Measurements from ENCODE around the gene TIMP1.
A peak's percentile ranks its signal among the peaks of the same experiment; 100 is the strongest.

DNA sequence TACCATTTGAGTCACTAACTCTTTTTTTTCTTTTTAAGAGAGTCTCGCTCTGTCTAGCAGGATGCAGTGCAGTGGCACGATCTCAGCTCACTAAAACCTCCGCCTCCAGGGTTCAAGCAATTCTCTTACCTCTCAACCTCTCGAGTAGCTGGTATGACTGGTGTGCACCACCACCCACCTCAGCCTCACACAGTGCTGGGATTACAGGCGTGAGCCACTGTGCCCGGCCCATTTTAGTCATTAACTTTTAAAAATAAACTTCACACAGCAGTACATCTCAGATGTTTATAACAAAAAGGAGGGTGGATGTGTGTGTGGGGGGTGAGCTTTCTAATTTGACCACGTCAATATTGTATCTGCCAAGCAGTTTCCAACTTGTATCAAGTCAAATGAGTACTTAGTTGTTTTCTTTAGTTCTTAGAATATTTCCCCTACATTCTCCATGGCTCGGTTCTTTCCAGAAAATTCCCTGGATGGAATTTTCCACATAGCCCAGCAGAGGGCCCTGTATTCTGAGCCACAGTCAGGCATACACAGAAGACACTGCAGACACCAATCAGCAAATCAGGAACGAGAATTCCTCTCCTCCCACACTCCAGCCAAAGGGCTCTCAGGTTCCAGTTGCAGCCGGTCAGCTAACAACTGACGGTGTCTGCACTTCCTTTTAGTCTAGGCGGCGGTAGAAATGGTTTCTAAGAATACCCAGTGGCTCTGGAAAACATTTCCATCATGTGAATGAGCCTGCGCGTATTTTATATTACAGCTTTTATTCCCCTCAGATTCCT is 41.3 kb upstream of the TIMP1 start:
- TF ChIP-seq POLR2A (IDR thresholded peaks at IDR 0.05) = peak in 1 of 2 donors; percentile 12
- TF ChIP-seq, protein P1, sequence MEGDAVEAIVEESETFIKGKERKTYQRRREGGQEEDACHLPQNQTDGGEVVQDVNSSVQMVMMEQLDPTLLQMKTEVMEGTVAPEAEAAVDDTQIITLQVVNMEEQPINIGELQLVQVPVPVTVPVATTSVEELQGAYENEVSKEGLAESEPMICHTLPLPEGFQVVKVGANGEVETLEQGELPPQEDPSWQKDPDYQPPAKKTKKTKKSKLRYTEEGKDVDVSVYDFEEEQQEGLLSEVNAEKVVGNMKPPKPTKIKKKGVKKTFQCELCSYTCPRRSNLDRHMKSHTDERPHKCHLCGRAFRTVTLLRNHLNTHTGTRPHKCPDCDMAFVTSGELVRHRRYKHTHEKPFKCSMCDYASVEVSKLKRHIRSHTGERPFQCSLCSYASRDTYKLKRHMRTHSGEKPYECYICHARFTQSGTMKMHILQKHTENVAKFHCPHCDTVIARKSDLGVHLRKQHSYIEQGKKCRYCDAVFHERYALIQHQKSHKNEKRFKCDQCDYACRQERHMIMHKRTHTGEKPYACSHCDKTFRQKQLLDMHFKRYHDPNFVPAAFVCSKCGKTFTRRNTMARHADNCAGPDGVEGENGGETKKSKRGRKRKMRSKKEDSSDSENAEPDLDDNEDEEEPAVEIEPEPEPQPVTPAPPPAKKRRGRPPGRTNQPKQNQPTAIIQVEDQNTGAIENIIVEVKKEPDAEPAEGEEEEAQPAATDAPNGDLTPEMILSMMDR (IDR thresholded peaks at IDR 0.05) = peak; percentile 28 to 45 (median 37)

All from vagina (tissue), 2 donors.